ENCODE measurements around the gene GAMT.

GAMT gene

DNA sequence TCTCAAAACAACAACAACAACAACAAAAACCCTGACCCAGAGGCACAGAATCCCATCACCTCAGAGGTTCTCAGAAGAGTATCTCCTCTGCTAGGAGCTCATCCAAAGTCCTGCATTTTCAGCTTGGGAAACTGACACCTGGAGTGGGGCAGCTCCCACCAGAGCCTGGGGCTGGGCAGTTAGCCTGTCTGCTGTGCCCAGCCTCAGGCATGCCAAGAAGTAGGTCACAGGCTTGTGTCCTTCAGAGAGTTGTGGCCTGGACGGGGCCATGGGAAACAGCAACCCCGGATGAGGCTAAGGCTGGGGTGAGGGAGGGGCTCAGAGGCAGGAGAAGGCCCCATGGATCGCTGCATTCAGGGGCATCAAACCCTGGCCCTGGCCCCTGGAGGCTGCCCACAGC is 15.5 kb downstream of the GAMT start:
- DNase-seq (ENCODE audit: low read depth in 2 of 2): no peak

DNA sequence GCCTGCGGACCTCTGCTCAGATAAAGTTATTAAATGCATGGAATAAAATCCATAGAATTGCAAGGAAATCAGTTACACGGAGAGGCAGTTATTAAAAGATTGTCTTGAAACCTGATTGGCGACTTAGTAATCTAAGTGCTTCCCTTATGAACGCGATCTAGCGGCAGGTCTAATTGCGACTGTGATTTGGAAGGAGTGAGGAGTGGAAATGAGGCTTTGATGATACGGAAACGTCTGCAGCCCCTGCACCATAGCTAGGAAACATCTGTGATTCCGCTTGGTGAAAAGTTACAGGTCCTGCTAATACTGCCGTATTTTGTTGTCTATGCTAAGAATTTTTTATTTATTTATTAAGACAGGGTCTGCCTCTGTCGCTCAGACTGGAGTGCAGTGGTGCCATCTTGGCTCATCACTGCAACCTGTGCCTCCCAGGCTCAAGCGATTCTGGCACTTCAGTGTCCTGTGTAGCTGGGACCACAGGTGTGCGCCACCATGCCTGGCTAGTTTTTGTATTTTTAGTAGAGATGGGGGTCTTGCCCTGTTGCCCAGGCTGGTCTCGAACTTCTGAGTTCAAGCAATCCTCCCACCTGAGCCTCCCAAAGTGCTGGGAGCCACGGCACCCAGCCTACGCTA is 16.7 kb downstream of the GAMT start:
- no peak for DNase-seq (ENCODE audit: low read depth in 2 of 2)

DNA sequence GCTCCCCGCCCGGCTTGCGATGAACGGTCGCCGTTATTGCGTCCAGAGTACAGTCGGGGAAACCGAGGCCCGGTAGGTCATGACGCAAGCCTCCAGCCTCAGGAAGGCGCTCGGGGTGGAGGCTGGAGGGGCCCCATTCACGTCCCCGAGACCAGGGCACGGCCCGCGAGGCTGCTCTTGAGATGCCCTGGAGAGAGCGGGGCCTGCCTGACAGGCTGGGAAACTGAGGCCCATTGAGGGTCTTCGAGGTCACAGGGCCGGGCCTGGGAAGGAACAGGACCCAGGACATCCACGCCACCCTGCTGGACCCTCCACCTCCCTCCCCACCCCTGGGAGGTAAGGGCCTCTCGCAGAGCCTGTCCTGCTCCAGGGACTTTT is 17.3 kb downstream of the GAMT start:
- no peak for DNase-seq (ENCODE audit: low read depth in 2 of 2)

DNA sequence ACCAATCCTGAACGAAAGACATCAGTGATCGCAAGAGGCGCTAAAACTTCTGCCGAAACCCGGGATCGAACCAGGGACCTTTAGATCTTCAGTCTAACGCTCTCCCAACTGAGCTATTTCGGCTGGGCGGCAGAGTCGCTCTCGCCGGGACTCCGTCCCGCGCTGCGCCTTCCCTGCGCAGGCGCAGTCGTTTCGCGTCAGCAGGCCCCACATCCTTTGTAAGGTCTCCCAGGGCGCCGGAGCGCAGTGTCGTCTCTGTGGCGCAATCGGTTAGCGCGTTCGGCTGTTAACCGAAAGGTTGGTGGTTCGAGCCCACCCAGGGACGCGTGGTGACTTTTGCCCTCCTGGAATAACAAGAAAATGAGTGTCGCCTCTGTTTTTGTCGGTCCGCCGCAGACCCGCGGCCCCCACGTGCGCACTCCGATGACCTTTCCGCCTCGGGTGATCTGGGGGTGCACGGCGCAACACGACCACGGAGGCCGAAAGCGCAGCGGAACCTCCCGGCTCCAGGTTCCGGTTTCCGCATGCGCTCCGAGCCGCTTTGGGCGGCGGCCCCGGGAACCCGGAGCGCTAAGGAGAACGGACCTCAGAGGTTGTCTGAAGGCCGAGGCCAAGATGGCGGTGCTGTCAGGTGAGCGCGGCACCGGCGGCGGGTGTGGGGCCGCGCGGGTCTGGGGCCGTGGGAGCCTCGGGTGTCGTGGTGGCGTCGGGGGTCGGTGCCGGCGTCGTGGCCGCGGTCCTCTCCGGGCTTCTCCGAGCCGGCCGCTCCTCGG is 17.8 kb downstream of the GAMT start, which contains the start of gene NDUFS7:
Gene NDUFS7, plus strand, starts transcription at position 596 of the 773 bp plus-strand sequence. Its CDS starts 20 bp downstream, at position 616.
- peak; percentile 91 to 96 for DNase-seq (ENCODE audit: low read depth in 2 of 2)

DNA sequence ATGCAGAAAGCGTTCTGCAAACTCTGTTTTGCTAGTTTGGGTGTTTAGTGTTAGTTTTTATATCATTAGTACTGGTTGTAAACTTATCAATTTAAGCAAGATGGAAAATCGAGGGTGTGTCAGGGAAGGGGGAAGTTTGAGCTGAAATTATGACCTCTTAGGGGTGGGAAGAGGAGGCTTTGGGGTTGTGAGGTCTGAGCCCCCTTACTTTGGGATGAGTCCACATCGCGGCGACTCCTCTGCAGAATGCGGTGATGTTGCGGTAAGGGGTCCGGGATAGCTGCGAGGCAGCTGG is 18.4 kb downstream of the GAMT start:
- no peak for DNase-seq (ENCODE audit: low read depth in 2 of 2)

DNA sequence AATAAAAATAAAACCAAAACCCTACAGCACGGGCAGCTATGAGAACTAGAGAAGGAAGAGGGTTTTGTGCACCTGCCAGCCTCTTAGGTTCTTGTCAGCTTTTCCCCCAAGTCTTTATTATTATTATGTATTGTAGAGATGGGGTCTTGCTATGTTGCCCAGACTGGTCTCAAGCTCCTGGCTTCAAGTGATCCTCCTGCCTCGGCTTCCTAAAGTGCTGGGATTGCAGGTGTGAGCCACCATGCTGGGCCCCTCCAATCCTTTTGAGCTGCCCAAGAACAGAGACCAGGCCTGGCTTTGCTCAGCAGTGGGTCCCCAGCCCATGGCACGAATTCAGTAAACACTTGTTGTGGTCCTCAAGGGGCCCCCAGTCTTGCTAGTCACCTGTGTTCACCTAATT is 19.1 kb downstream of the GAMT start:
- no peak for DNase-seq (ENCODE audit: low read depth in 2 of 2)

DNA sequence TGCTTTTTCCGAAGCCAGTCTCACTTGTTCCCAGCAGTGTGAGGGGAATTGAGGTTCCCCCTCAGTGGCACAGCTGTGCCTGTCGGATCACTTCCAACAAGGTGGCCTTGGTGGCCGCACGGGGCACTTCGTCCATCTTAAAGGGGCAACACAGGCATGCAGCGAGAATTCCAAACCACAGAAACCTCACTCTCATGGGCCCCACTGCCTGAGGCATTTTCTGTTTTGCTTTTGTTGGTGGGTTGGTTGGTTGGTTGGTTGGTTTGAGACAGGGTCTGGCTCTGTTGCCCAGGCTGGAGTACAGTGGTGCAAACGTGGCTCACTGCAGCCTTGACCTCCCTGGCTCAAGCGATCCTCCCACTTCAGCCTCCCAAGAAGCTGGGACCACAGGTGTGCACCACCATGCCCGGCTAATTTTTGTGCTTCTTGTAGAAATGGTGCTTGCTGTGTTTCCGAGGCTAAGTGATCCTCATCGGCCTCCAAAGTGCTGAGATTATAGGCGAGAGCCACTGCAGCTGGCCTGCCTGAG is 21.3 kb downstream of the GAMT start:
- DNase-seq (ENCODE audit: low read depth in 2 of 2): no peak

DNA sequence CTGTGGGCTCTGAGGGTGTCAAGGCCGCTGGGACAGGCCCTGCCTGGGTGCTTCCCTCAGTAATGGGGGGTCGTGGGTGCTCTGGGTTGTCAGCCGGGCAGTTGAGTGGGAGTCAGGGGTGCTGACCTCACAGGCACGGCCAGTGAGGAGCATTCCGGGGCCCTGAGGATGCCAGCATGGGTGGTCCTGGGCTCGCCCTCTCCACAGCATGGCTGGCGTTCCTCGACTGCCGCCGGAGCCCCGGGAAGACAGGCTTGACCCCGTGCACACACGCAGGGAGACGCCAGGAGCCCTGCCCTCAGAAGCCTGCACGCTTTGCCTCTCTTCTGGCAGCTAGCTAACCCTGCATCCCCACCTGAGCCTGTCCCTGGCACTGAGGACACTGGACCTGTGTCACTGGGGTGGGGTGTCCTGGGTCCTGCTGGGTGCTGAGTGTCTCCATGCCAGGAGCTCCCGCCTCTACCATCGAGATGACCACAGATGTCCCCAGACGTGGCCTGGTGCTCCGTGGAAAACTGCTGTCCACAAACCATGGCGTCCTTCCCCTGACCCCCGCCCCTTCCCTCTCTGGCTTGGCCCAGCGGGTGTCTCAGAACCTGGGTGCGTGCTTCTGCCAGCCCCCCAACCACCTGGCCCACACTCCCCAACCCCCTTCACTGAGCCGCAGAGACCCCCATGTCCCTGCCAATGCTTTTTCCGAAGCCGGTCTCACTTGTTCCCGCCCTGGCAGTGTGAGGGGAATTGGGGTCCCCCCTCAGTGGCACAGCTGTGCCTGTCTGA is 22.0 kb downstream of the GAMT start:
- no peak for DNase-seq (ENCODE audit: low read depth in 2 of 2)

DNA sequence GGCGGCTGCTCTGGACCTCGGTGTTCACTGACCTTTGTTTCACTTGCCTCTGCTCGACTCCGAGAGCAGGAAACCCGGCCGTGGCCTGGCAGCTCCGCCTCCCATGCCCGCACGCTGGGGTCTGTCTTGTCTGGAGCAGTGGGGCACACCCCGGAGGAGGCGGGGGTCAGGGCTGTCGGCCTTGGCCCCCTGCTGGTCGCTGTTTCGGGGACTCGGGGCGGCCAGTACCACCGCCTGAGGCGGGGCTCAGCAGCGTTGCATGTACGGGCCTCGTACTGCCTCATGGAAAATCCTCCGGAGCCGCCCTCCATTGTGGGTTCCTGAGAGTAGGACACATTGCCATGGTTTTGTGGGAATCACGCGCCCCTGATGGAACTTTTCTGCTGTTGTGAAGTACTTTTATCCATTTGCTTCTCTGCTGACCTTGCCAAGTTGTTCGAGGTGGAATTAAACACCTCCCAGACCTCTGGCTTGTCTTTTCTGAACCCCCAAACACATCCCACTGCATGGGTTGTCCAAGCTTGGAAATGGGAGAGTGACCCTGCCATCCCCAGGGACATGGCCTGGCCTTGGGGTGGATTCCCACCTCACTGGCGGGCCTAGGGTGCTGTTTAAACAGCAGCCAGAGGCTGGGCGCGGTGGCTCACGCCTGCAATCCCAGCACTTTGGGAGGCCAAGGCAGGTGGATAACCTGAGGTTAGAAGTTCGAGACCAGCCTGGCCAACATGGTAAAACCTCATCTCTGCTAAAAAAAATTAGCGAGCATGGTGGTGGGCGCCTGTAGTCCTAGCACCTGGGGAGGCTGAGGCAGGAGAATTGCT is 23.2 kb downstream of the GAMT start:
- no peak for DNase-seq (ENCODE audit: low read depth in 2 of 2)

DNA sequence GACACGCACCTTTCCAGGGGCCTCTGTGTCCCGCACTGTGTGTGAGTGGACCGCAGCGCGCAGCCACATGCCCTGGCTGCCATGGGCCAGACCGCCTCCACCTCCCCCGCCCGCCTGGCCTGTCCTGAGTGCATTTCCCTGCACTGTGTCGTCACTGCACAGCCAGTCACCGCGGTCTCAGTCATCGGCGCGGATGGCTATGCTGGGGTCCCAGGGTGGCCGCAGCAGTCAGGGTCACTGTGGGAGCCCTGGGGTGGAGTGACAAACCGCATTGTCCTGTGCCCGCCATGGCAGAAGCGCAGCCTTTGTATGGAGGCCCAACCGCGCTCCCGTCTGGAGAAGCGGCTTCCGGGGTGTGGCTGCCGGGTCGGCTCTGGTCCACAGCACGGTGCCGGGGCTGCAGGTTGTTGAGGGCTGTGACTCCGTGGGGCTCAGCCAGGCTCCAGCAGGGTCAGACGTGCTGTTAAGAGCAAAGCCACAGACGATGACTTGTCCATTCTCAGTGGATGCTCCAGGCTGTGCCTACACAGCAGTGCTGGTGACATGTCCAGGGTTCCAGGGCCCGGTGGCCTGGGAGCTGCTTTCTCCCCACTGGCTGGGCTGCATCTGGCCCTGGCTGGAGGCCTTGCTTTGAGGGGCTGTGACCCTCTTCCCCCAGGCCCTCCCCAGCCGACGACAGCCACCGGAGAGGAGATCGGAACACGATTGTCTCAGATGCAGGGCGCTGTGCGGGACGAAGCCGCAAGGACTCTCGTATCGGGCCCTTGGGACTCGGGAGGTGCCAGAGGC is 24.0 kb downstream of the GAMT start:
- DNase-seq (ENCODE audit: low read depth in 2 of 2): no peak

DNA sequence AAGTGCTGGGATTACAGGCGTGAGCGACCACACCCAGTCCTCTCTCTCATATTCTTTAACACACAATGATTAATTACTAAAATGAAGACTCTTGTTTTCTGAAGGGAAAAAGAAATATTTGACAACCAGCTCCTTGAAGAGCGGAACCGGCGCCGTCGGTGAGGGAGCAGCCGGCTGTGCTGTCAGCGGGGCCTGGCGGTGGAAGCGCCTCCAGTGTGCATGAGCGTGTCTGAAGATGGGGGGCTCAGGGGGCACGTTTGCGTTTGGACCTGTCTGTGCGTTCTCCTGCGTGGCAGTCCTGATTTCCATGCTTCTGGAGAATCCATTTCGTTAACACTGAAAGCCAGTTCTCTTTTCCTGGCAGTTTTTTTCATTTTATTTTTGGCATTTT is 24.9 kb downstream of the GAMT start:
- DNase-seq (ENCODE audit: low read depth in 2 of 2): no peak

DNA sequence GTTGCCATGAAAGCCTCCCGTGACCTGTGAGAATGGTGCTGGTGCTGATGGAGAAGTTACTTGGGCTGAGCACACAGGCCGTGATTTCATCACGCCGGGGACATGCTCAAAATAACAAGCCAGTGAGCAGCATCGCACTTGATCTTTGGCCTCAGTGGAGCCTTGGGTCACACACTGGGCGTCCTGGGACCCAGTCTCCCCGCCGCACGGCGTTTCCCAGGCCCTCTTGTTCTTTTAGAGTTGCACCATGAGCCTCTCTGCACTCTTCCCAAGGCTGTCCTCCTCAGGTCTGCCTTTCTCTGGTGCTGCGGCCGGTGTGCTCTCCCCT is 27.1 kb downstream of the GAMT start:
- no peak for DNase-seq (ENCODE audit: low read depth in 2 of 2)

DNA sequence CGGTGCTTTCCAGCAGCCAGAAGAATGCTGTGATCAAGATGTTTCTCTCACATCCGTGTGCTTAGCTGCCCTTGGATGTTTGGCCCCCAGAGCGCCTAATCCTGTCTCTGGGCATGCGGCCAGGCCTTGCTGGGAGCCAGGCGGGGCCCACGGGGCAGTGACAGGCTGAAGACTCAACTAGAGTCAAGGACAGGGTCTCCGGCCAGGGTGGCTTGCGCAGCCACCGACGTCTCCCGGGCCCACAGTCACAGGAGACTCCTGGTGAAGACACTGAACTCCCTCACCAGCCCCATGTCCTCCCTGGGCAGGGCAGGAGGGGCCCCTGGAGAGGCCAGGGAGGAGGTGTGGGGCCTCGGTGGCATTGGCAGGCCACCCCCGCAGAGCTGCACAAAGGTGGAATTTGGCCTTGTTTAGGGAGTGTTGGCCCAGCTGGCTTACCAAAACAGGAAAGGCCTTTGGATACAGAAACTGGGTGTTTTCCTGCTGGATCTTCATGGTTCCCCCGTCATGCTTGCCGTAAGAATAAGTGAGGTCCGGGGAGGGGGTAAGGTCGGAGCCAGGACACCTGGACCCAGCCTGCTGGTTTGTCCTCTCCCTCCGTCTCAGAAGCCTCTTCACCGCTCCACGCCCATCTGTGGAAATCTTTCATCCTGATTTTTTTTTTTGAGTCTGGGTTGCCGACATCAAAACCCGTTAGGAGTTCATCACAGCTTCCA is 27.6 kb downstream of the GAMT start:
- DNase-seq (ENCODE audit: low read depth in 2 of 2): no peak

DNA sequence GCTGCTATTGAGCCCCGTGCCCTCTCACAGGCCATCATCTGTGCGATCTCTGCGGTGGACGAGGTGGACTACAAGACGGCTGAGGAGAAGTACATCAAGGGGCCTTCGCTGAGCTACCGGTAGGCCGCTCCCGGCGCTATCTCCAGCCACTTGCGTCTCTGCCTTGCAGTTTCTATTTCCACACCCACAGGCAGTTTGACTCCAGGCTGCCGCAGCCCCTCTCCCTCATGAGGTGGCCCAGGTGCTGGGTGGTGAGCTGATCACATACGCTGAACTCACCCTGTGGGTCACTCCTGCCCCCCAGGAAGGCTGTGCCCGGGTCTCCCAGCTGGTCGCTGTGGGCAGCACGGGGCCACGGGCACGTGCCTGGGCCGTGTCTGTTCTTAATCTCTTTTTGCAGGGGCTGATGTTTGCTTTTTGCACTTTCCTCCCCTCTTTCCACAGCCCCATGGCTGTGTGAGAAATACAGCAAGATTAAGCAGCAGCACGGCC is 28.3 kb downstream of the GAMT start:
- DNase-seq (ENCODE audit: low read depth in 2 of 2): no peak

DNA sequence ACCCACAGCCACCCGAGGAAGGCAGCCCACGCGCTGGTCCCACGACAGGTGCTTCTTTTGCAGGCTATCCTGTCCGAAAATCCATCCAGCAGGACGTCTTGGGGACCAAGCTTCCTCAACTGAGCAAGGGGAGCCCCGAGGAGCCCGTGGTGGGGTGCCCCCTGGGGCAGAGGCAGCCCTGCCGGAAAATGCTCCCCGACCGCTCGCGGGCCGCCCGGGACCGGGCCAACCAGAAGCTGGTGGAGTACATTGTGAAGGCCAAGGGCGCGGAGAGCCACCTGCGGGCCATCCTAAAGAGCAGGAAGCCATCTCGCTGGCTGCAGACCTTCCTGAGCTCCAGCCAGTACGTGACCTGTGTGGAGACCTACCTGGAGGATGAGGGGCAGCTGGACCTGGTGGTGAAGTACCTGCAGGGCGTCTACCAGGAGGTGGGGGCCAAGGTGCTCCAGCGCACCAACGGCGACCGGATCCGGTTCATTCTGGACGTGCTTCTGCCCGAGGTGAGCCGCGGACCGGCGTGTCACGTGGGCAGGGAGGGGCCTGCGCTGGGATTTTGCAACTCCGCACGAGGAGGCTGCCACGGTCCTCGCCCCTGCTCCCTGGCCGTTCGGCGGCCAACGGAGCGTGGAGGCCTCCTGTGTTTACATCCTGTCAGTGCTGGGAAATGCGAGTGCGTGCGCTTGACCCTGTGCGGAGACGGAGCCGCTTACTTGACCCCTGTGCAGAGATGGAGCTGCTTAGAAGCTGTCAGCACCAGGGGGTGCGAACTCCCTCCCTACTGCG is 30.6 kb downstream of the GAMT start:
- no peak for DNase-seq (ENCODE audit: low read depth in 2 of 2)

DNA sequence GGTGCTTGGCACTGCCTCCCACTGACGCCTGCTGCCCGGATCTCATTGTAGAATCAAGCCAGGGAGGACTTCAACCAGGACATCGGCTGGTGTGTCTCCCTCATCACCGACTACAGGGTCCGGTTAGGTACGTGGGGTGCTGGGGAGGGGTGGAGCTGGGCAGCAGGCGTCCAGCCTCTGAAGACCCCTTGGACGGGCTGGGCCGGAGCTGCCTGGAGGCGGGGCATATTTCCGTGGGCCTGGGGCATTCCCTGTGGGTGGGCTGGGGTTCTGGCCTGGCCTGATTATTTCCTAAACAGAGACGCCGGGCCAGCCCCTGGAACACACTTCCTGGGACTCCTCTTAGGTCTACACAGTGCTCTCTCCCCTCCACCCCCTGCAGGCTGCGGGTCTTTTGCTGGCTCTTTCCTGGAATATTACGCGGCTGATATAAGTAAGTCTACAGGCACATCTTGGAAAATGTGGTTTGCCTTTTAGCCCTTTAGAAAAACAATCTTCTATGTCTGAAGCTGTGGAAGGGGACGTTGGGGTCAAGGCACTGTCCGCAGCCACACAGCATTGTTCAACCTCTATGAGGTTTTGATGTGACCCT is 32.0 kb downstream of the GAMT start:
- DNase-seq (ENCODE audit: low read depth in 2 of 2): no peak

DNA sequence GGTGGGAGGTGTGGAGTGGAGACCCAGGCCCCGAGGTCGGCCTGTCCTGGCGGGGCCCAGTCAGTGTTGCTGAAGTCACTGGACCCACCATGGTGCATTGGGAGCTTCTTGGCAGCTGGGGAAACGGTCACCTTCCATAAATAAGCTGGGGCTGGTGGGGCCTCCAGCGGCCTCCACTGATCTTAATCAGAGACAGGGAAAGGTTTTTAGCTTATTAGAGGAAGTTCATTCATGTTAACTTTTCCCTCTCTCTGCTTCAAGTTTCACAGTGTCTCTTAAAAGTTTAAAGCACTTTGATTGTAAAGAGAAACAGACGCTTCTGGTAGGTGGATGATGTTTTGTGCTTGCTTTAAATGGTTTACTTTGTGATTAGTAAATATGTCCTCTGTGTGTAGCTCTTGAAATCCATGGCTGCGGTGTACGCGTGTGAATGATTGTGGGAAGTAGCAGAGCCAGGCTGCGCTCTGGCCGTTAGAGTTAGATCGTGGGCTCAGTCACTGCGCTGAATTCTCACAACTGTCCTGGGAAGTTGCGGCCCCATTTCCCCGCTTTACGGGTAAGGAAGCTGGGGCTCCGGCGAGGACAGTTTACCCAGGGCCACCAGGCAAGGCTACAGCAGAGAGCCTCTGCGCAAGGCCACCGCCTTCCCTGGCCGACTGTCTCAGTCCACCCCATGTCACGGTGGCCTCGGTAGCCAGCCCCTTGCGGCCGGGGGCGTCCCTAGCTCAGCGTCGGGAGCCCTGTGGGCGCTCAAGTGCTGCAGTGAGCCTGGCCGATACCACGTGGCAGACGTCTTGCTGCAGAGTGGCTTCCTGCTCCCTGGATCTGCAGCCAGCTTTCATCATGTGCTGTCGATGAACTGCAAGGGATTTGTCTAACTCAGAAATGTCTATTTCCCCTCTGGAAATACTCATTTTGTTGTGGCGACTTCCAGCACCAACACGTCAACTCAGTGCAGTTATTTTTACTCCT is 34.2 kb downstream of the GAMT start:
- DNase-seq (ENCODE audit: low read depth in 2 of 2): no peak

DNA sequence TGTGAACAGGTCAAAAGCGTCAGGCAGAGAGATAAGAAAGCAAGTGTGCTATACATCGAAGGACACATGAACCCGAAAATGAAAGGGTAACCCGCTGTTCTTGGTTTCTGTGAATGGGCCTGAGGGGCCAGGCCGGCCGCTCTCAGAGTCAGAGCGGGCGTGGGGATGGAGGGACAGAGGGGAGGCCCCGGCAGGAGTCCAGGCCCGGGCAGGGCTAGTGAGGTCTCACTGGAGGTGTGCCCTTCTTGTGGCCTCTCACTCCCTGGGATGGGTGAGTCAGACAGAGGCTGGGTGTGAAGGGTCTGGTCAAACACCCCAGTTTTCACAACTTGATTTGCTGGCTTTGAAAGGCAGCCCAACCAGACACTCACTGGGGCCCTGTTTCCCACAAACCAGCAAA is 35.0 kb downstream of the GAMT start:
- no peak for DNase-seq (ENCODE audit: low read depth in 2 of 2)
